Panc1 (cell line): ENCODE results near the gene ZBBX. TPM values are rescaled to one million over a fixed set of nuclear protein-coding genes. Genes with fewer than 3 reads are reported as not detected.
"Not testable (repeated sequence)": the region's sequence is repeated elsewhere in the genome, so short reads cannot be mapped to it uniquely, and the experiment has no call there.

ENCODE experiments used
- ATAC-seq: fragments of 200-7000 bp; cut with Tn5 transposase; 2 replicates; pipeline ENCODE4 v1.9.1; 2020; ENCODE audit warnings: mild to moderate bottlenecking, moderate library complexity
- Bru-seq: library from RNA; stranded (reverse); fragments of 400-500 nt; gene quantifications from one replicate; lab custom pipeline; 2021; lab: Mats Ljungman, UMichigan
- BruChase-seq, 2 experiments: library from RNA; stranded (reverse); fragments of 400-500 nt; gene quantifications; one replicate each; lab custom pipeline; 2021; lab: Mats Ljungman, UMichigan
- BruUV-seq: library from RNA; stranded (reverse); fragments of 400-500 nt; replicated peaks from 2 replicates; lab custom pipeline; 2021; lab: Mats Ljungman, UMichigan
- CTCF ChIA-PET: fragments of 300-600 bp; sonication (Branson Sonifier 250); formaldehyde crosslinking; loops from one replicate; lab custom pipeline; 2022; ENCODE audit warnings: antibody characterized with exemption; lab: Charles Lee
- POLR2A ChIA-PET: fragments of 300-600 bp; sonication (Branson Sonifier 250); formaldehyde crosslinking; loops from one replicate; lab custom pipeline; 2022; ENCODE audit warnings: antibody characterized with exemption; lab: Charles Lee
- DNase-seq: peaks from one replicate; pipeline ENCODE4 v3.0.0-alpha.2; 2010; ENCODE audit warnings: low read depth, low spot score
- H3K27ac ChIP-seq: 2 replicates; pipeline ENCODE4 v1.5.1; 2011; ENCODE audit warnings: mild to moderate bottlenecking, low read length, inconsistent platforms
- H3K27me3 ChIP-seq: fragments of 200-500 bp; sonication (Bioruptor generic); 2 replicates; pipeline ENCODE4 v1.6.0; 2014; ENCODE audit warnings: low read length, inconsistent platforms; ENCODE audit not compliant: control insufficient read depth, insufficient read depth
- H3K36me3 ChIP-seq: fragments of 200-500 bp; sonication (Bioruptor generic); 2 replicates; pipeline ENCODE4 v1.5.1; 2014; ENCODE audit warnings: inconsistent platforms, mild to moderate bottlenecking, low read length, moderate library complexity; ENCODE audit not compliant: control insufficient read depth, insufficient read depth
- H3K4me1 ChIP-seq: 2 replicates; pipeline ENCODE4 v1.5.1; 2011; ENCODE audit warnings: inconsistent platforms, mild to moderate bottlenecking, low read length, moderate library complexity; ENCODE audit not compliant: control insufficient read depth, insufficient read depth
- H3K4me3 ChIP-seq, 2 experiments: 2 replicates each; pipeline ENCODE4 v1.5.1; 2011 to 2012; ENCODE audit warnings: low read depth in 2 of 2, low read length in 2 of 2, mild to moderate bottlenecking in 2 of 2, inconsistent platforms in 1 of 2, moderate library complexity in 1 of 2
- H3K9me3 ChIP-seq: fragments of 200-500 bp; sonication (Bioruptor generic); 2 replicates; pipeline ENCODE4 v1.5.1; 2014; ENCODE audit warnings: low read depth, mild to moderate bottlenecking, inconsistent platforms, low read length, moderate library complexity; ENCODE audit not compliant: control insufficient read depth, insufficient read depth
- POLR2AphosphoS5 ChIP-seq: IDR thresholded peaks from 2 replicates; pipeline ENCODE4 v1.6.1; 2012; ENCODE audit warnings: mild to moderate bottlenecking, low read depth, low read length, moderate library complexity
- SIN3A ChIP-seq: IDR thresholded peaks from 2 replicates; pipeline ENCODE4 v1.6.1; 2012; ENCODE audit warnings: low read depth, mild to moderate bottlenecking, low read length, moderate library complexity, borderline replicate concordance; ENCODE audit not compliant: insufficient read depth
- TCF7L2 ChIP-seq: IDR thresholded peaks from 2 replicates; pipeline ENCODE4 v1.6.1; 2011; ENCODE audit warnings: mild to moderate bottlenecking, low read depth, low read length, inconsistent platforms
- in situ Hi-C: cut with HindIII; loops from 2 replicates; pipeline ENCODE4 v1.10.0; 2016; ENCODE audit warnings: low sequenced_read_pairs, low pct_unique_long_range_greater_than_20kb
- intact Hi-C: fragments of 100-400 bp; cut with micrococcal nuclease; formaldehyde crosslinking; loops from one replicate; pipeline ENCODE4 v1.10.0; 2022; ENCODE audit not compliant: unreplicated experiment
- long read RNA-seq: library from polyadenylated mRNA; unstranded; transcript quantifications from one replicate; pipeline ENCODE4 v2.0.0, GENCODE V29; 2021; ENCODE audit not compliant: unreplicated experiment
- polyA plus RNA-seq: library from polyadenylated mRNA; unstranded; fragments of >200 nt; gene quantifications from one replicate; pipeline ENCODE4 v1.2.1, GENCODE V29; 2012; ENCODE audit warnings: missing spikeins; ENCODE audit not compliant: insufficient read length
- total RNA-seq: library from RNA; stranded (reverse); gene quantifications from one replicate; pipeline ENCODE4 v1.2.1, GENCODE V29; 2021; ENCODE audit not compliant: unreplicated experiment
- TF ChIP-seq, protein P1 (sequence below): fragments of 450-650 bp; IDR thresholded peaks from 2 replicates; pipeline ENCODE4 v1.5.1; 2017; ENCODE audit warnings: mild to moderate bottlenecking
- TF ChIP-seq, protein P2 (sequence below), 2 experiments: IDR thresholded peaks; 2 replicates each; pipeline ENCODE4 v1.6.1; 2011 to 2012; ENCODE audit warnings: low read depth in 2 of 2, control low read depth in 1 of 2, low read length in 1 of 2, mild to moderate bottlenecking in 1 of 2, moderate library complexity in 1 of 2; ENCODE audit not compliant: insufficient read depth in 1 of 2

Gene ZBBX, protein sequence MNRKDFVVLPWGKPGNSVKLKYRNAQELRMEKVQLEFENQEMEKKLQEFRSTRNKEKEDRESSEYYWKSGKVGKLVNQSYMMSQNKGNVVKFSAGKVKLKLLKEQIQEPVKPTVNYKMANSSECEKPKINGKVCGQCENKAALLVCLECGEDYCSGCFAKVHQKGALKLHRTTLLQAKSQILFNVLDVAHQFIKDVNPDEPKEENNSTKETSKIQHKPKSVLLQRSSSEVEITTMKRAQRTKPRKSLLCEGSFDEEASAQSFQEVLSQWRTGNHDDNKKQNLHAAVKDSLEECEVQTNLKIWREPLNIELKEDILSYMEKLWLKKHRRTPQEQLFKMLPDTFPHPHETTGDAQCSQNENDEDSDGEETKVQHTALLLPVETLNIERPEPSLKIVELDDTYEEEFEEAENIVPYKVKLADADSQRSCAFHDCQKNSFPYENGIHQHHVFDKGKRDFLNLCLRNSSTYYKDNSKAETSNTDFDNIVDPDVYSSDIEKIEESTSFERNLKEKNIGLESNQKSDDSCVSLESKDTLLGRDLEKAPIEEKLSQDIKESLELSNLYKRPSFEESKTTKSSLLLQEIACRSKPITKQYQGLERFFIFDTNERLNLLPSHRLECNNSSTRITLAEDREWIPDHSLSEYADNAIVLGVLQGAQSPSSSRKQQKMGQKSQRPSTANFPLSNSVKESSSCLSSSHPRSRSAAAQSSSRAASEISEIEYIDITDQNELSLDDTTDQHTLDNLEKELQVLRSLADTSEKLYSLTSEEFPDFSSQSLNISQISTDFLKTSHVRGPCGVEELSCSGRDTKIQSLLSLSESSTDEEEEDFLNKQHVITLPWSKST
- not detected for total RNA-seq
- not detected for polyA plus RNA-seq
- Bru-seq, nascent RNA = percentile 9 among the genes with signal in this experiment
- percentile 8 among the genes with signal in this experiment for BruChase-seq, experiment 1, labeled RNA remaining after a 2-hour chase
- percentile 7 among the genes with signal in this experiment for BruChase-seq, experiment 2, labeled RNA remaining after a 6-hour chase
- long read RNA-seq, partial matches to known transcripts = 0 of 1 reads
- long read RNA-seq, other reads (novel, unspliced or antisense) = 1 of 1 reads

DNA sequence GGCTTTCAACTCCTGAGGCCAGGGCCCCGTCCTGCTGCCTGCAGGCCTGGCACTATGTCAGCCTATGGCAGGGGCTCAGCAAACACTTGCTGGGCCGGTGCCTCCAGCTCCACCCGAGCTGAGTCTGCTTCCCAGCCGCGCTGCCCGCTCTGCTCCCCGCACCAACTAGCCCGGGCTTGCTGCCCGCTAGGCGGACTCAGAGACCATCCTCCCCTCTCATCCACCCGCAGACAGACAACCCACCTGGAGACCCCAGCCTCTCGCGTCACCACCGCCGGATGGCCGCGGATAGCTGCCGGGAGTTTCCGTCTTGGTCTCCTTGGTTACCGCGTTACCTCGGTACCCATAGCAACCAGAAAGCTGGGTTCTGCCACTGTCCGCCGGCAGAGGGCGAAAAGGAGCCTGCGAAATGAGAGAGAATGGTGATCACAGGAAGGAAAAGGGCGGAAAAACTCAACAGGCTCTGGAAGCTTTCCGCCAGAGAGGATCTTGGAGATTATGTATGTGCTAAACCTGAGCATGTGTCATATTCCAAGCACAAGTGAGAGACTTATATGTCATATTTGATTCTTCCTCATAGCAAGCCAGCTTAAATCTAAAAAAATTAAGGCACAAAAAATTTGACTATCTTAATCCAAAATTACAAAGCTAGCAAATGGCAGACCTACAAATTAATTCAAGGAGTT, at the start of gene ZBBX:
Gene ZBBX (minus strand): TSS at position 294 of the 686 bp plus-strand sequence. CDS start 7,396 bp downstream, outside the sequence.
- Histone ChIP-seq H3K27ac (no peak within 1 kb of the TSS), H3K27me3 (no peaks in the 10 kb centered on the region; the same call in 1 of the 2 replicates), H3K4me1 (no peaks in the 10 kb centered on the region), H3K36me3 (no peaks in the 10 kb centered on the region), H3K9me3 (no peaks in the 10 kb centered on the region), H3K4me3 (peak within 1 kb of the TSS; percentile 37 to 39)
- in situ Hi-C loops (no loop called here), intact Hi-C loops (loop anchor here (2.0 kb wide), 2 partner anchors 305 to 503 kb away; no protein-coding TSS in a partner anchor)
- POLR2A ChIA-PET = no interaction called here
- TF ChIP-seq, protein P1, sequence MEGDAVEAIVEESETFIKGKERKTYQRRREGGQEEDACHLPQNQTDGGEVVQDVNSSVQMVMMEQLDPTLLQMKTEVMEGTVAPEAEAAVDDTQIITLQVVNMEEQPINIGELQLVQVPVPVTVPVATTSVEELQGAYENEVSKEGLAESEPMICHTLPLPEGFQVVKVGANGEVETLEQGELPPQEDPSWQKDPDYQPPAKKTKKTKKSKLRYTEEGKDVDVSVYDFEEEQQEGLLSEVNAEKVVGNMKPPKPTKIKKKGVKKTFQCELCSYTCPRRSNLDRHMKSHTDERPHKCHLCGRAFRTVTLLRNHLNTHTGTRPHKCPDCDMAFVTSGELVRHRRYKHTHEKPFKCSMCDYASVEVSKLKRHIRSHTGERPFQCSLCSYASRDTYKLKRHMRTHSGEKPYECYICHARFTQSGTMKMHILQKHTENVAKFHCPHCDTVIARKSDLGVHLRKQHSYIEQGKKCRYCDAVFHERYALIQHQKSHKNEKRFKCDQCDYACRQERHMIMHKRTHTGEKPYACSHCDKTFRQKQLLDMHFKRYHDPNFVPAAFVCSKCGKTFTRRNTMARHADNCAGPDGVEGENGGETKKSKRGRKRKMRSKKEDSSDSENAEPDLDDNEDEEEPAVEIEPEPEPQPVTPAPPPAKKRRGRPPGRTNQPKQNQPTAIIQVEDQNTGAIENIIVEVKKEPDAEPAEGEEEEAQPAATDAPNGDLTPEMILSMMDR = peak; percentile 95
- TF ChIP-seq TCF7L2 (no peak), POLR2AphosphoS5 (no peak), SIN3A (no peak)
- TF ChIP-seq, protein P2, sequence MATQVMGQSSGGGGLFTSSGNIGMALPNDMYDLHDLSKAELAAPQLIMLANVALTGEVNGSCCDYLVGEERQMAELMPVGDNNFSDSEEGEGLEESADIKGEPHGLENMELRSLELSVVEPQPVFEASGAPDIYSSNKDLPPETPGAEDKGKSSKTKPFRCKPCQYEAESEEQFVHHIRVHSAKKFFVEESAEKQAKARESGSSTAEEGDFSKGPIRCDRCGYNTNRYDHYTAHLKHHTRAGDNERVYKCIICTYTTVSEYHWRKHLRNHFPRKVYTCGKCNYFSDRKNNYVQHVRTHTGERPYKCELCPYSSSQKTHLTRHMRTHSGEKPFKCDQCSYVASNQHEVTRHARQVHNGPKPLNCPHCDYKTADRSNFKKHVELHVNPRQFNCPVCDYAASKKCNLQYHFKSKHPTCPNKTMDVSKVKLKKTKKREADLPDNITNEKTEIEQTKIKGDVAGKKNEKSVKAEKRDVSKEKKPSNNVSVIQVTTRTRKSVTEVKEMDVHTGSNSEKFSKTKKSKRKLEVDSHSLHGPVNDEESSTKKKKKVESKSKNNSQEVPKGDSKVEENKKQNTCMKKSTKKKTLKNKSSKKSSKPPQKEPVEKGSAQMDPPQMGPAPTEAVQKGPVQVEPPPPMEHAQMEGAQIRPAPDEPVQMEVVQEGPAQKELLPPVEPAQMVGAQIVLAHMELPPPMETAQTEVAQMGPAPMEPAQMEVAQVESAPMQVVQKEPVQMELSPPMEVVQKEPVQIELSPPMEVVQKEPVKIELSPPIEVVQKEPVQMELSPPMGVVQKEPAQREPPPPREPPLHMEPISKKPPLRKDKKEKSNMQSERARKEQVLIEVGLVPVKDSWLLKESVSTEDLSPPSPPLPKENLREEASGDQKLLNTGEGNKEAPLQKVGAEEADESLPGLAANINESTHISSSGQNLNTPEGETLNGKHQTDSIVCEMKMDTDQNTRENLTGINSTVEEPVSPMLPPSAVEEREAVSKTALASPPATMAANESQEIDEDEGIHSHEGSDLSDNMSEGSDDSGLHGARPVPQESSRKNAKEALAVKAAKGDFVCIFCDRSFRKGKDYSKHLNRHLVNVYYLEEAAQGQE (IDR thresholded peaks at IDR 0.05; ENCODE audit: insufficient read depth in 1 of 2, low read depth in 2 of 2, low read length in 1 of 2) = no peak
- ATAC-seq = peak; percentile 98
- DNase-seq = peak; percentile 67
- CTCF ChIA-PET = interaction anchor here (0.6 to 1.5 kb wide), 7 partner anchors 8 to 505 kb away, joined by 3 to 6 read pairs (median 3); no protein-coding TSS in a partner anchor
- BruUV-seq = no TSS peak

DNA sequence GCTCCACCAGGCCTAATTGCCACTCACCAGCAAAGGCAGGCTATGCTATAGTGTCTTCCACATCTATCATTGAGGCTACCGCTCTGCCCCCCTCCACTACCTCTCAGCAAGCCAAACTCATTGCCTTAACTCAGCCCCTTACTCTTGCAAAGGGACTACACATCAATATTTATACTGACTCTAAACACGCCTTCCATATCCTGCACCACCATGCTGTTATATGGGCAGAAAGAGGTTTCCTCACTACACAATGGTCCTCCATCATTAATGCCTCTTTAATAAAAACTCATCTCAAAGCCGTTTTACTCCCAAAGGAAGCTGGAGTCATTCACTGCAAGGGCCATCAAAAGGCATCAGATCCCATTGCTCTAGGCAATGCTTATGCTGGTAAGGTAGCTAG, 46.9 kb upstream of the ZBBX start:
- ATAC-seq, POLR2A ChIA-PET: not testable (repeated sequence)

DNA sequence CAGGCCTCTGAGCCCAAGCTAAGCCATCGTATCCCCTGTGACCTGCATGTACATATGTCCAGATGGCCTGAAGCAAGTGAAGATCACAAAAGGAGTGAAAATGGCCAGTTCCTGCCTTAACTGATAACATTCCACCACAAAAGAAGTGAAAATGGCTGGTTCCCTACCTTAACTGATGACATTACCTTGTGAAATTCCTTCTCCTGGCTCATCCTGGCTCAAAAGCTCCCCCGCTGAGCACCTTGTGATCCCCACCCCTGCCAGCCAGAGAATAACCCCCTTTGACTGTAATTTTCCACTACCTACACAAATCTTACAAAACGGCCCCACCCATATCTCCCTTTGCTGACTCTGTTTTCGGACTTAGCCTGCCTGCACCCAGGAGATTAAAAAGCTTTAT, 42.3 kb upstream of the ZBBX start:
- H3K27ac ChIP-seq, H3K4me3 ChIP-seq, in situ Hi-C loops, H3K4me1 ChIP-seq, CTCF ChIA-PET, H3K27me3 ChIP-seq, POLR2A ChIA-PET, ATAC-seq, DNase-seq, H3K9me3 ChIP-seq, H3K36me3 ChIP-seq, BruUV-seq: not testable (repeated sequence)
- intact Hi-C loops = loop anchor here (10.0 kb wide), 1 partner anchor 1898 kb away; no protein-coding TSS in a partner anchor

More for the DNA sequence above, 46.9 kb upstream of the ZBBX start:
- intact Hi-C loops = loop anchor here (10.0 kb wide), 1 partner anchor 1902 kb away; no protein-coding TSS in a partner anchor
- BruUV-seq, in situ Hi-C loops, H3K27me3 ChIP-seq, H3K4me1 ChIP-seq, H3K4me3 ChIP-seq, DNase-seq, H3K9me3 ChIP-seq, CTCF ChIA-PET, H3K36me3 ChIP-seq, H3K27ac ChIP-seq: not testable (repeated sequence)
